Activated CD4-positive, alpha-beta T cell treated with anti-CD3 and anti-CD28 coated beads, Interleukin-2, amount 50 U/mL, for 16 hours (primary cell): ENCODE results near the gene PDYN.
"Not testable (repeated sequence)": the region's sequence is repeated elsewhere in the genome, so short reads cannot be mapped to it uniquely, and the experiment has no call there.

Experiments
- DNase-seq: peaks from one replicate; pipeline ENCODE4 v3.0.0-alpha.2; 2020

The PDYN gene

GRCh38 chr20:1993986-1994385 is at the start of gene PDYN:
Gene PDYN, minus strand, starts transcription at chr20:1994058. Its CDS starts 10,974 bp downstream, at chr20:1983084.
- DNase-seq: no peak

DNA sequence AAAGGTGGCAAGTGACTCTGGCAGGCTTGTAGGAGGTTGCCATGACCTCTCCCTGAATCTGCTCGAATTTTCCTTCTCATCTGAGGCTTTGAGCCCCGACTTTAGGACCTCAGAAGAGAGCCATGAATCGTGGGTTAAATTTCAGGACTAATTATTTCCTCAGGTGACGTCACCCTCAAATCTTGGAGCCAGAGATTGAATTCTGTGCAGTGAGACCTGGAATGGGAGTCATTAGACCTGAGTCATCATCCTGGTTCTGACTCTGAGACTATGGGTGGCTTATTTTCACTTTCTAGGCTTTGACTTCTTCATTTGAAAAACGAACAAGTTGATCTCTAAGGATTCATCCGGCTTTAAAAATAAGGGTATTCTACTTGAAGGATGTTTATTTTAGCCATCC is 48.5 kb upstream of the PDYN start:
- no peak for DNase-seq

GRCh38 chr20:2038161-2038560 is 44.3 kb upstream of the PDYN start:
- DNase-seq: no peak

DNA sequence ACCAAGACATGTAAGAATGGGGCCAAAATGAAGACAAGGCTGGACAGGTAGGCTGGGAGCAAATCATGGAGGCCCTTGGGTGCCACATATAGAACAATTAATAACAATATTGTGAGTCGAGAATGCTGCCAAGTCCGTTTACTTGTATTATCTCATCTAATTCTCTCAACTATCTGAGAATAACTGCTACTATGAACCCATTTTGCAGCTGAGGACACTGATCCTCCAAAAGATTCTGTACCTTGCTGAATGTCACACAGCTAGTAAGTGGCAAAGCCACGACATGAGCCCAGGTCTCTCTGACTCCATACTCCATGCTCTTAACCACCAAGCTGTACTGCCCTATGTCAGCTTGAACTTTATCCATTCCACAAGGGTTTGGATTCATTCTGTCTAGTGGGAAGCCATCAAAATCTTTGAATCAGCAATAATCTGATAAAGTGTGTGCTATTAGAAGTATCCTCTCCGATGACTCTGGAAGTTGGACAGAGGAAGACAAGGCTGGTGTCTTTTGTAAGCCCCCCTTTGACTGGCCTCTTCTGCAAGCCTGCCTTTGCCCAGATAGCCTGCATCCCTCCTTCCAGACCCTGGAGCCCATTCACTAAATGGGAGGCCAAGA is 43.5 kb upstream of the PDYN start:
- no peak for DNase-seq

- DNase-seq: not testable (repeated sequence)
These were observed 42.5 kb upstream of the PDYN start for GRCh38 chr20:2036357-2036756.

DNA sequence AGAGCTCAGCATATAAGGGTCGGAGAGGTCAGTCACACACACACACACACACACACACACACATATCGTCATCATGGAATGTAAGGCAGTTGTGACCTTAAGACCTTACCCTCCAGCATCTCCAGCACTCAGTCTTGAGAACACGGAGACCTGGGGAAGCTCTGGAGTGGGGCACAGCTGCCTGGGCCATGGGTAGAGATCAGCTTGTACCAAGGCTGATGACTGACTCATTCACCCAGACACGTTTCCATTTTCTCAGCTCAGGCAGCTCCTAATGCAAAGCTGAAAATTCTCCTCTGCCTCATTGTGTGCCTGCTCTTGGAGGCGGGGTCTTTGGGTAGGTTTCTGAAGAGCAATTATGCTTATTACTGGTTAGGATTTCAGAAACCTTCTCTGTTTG is 38.3 kb upstream of the PDYN start:
- no peak for DNase-seq

DNA sequence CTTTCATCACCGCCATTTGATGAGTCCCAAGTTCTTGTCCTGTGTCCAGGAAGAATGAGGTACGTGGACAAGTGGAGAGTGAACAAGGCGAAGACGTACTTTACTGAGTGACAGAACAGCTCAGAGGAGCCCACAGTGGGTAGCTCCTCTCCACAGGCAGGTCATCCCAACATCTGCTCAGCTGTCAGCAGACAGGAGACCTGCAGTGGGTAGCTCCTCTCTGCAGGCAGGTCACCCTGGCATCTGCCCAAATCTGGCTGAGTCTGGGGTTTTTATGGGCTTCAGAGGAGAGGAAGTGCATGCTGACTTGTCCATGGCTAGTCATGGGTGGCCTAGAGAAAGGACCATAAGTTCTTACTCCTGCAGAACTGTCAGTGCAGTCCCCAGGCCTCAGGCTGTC is 32.7 kb upstream of the PDYN start:
- DNase-seq: no peak

- DNase-seq: no peak
These were observed 32.1 kb upstream of the PDYN start for GRCh38 chr20:2026004-2026403.

GRCh38 chr20:2023151-2023550 is 29.3 kb upstream of the PDYN start:
- no peak for DNase-seq

GRCh38 chr20:2022163-2022562 is 28.3 kb upstream of the PDYN start:
- DNase-seq: no peak

- no peak for DNase-seq
These were observed 16.7 kb upstream of the PDYN start for GRCh38 chr20:2010533-2010932.

DNA sequence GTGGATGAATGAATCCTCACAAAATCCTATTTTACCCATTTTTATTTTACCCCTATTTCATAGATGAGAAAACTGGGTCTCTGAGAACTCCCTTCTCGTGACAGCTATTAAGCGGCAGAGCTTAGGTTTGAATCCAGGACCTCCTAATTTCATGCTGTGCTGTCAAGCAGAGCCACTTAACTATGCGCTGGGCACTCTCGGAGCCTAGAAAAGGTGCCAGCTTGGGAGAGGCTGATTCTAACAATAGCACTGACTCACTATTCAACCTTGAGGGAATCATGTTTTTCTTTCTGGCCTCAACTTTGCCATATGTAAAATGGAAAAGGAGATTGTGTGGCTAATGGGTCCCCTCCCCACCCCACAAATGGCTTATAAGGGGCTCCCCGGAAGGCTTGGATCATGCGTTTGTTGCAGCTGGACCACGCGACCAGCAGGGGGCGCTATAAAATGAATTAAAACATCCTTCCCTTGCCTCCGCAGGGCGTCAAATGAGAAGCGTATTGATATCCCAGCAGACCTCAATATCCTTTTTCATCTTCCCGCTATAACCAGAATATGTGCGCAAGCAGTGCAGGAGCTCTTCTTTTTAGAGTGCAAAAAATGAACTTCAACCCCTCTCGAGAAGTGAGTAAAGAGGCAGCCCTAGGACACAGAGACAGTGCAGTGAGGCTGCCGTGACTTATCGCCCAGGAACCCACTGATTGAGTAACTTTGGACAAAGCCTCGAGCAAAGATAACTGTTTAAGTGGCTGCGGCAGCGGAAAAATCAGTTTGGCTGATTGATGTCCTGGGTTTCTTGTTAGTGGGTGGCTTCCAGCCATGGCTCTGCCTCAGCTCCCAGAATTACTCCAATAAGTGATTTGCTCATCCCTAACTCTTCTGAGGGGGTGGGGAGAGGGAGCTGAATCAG is 12.8 kb upstream of the PDYN start:
- DNase-seq: peak; percentile 44

GRCh38 chr20:2005831-2006426 is 12.1 kb upstream of the PDYN start:
- DNase-seq: peak; percentile 36

DNA sequence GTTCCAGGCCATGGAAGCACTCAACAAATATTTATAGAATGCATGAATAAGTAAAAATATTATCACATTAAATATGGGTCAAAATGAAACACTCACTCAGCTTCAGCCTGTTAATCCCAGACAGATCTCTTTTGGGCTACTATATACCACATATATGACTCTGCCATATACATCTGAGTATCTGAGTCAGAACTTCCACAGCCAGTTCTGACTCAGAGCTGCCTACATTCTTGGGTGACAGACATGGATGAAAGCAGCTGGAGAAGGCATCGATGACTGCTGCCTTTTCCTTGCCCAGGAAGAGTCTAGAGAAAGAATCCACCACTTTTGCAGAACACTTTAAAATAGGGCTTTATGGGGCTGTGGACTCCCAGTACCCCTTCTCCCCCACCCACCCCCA is 11.5 kb upstream of the PDYN start:
- DNase-seq: peak; percentile 24

GRCh38 chr20:2004171-2004570 is 10.3 kb upstream of the PDYN start:
- no peak for DNase-seq

GRCh38 chr20:2002365-2002764 is 8.5 kb upstream of the PDYN start:
- no peak for DNase-seq

- no peak for DNase-seq
These were observed 7.3 kb upstream of the PDYN start for GRCh38 chr20:2001119-2001518.

- no peak for DNase-seq
These were observed 6.4 kb upstream of the PDYN start for GRCh38 chr20:2000285-2000684.

GRCh38 chr20:1998715-1999114 is 4.9 kb upstream of the PDYN start:
- DNase-seq: no peak

DNA sequence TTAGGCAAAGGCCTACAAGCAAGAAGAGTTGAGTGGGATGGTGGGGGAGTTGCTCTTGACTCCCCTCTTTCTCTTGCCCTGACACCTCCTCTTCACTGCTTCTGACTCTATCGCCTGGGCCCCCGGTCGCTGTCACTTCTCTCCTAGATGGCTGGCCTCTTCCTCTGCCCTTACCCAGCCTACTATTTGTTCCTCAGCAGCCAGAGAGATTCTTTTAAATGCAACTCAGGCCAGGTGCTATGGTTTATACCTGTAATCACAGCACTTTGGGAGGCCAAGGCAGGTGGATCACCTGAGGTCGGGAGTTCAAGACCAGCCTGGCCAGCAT is 4.3 kb upstream of the PDYN start:
- no peak for DNase-seq

DNA sequence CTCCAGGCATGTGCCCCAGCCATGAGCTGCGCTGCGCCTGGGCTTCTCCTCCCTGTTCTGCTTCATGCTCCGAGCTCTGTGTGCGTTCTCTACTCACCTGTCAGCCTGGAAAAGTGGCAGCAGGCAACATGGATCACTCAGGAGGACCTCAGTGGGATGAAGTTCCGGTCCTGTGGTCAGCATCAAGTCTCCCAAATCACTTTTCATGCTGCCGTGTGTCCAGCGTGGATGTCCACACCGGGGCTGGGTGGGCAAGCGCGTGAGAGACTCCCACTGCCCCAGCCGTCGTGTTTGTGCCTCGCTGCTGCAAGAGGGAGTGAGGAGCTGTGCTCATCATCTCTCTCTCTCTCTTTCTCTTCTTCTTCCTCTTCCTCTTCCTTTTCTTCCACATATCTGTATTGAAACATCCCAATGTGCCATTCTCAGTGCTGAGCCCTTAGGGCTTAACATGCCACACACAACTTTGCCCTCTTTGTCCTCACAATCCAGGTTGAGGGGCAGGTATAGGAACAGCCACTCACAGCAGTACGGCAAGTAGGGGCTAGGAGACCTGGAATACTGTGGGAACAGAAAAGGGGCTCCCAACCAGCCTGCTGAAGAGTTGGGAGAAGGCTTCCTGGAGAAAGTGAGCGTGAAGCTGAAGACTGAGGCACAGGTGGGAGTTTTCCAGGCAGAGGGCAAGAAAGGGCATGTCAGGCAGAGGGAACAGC is 3.8 kb upstream of the PDYN start:
- no peak for DNase-seq

GRCh38 chr20:1995531-1996310 is 1.9 kb upstream of the PDYN start:
- DNase-seq: no peak

- DNase-seq: no peak
These were observed 769 bp upstream of the PDYN start for GRCh38 chr20:1994627-1995026.
